HG02938 (cell line): ENCODE data around the gene SP3.

Experiments
- ATAC-seq: cut with Tn5 transposase; IDR thresholded peaks from one replicate; pipeline ENCODE4 v1.9.1; 2021; ENCODE audit warnings: mild to moderate bottlenecking, moderate library complexity; ENCODE audit not compliant: unreplicated experiment

Gene SP3

DNA sequence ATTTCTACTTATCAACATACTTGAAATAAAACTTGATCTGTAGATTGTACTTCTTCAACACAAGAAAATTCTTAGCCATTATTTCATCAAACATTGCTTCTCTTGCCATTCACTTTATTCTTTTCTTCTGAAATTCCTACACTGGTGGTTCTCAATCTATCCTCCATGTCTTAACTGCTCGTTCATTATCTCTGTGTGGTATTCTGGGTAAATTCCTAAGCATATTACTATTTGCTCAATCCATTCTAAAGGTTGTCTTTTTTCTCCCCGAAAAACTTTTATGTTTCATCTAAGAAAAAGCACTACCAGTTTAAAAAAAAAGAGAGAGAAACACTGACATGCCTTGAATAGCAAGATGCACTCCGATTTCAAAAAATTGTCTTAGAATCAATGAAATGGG, 18.0 kb downstream of the SP3 start:
- ATAC-seq, result no peak

DNA sequence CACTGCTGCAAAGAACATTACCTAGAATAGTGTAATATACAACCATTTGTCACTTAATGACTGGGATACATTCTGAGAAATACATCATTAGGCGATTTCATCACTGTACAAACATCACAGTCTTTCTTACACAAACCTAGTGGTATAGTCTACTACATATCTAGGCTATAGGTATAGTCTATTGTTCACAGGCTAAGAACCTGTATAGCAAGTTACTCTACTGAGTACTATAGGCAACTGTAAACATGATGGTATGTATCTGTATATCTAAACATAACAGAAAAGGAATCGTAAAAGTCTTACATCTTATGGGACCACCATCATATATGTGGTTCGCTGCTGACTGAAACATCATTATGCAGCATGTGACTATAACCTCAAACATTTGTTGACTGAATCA, 21.4 kb downstream of the SP3 start:
- no peak for ATAC-seq

DNA sequence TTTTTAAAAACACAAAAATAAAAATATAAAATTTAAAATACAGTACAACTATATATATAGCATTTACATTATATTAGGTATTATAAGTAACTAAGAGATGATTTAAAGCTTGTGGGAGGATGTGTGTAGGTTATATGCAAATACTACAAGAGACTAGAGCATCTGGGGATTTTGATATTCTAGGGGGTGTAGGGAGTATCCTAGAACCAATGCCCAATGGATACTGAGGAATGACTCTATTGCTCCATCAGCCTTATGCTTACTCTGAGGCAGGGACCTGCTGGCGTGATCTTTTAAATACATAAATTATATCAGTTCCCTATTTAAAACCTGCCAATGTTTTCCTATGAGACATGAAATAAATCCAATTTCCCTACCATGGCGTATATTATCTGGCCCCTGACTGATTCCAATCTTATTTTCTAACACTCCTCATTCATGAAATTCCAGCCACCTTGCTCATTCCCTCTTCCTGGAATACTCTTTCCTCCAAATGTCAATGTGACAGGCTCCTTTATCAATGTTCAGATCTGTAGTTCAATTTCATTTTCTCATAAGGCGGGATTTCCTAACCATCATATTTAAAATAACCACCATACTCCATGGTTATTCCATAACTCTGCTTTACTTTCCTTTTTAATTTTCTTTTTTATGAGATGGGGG, 22.2 kb downstream of the SP3 start:
- no peak for ATAC-seq

DNA sequence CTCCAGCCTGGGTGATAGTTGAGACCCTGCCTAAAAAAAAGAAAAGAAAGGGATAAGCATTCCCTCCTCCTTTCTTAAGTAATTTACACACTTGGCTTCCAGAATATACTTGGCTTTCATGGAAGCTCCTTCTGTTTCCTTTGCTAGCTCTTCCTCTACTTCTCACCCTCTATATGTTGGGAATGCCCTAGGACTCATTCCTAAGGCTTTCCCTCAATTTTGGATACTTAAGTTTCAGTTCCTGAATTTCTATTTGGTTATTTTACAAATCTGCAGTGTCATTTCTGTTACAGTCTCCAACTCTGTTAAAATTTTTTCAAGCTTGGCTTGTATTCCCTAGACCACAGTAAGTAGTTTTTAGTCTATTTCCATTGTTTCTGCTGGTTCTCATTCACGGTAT, 23.6 kb downstream of the SP3 start:
- ATAC-seq, result no peak

DNA sequence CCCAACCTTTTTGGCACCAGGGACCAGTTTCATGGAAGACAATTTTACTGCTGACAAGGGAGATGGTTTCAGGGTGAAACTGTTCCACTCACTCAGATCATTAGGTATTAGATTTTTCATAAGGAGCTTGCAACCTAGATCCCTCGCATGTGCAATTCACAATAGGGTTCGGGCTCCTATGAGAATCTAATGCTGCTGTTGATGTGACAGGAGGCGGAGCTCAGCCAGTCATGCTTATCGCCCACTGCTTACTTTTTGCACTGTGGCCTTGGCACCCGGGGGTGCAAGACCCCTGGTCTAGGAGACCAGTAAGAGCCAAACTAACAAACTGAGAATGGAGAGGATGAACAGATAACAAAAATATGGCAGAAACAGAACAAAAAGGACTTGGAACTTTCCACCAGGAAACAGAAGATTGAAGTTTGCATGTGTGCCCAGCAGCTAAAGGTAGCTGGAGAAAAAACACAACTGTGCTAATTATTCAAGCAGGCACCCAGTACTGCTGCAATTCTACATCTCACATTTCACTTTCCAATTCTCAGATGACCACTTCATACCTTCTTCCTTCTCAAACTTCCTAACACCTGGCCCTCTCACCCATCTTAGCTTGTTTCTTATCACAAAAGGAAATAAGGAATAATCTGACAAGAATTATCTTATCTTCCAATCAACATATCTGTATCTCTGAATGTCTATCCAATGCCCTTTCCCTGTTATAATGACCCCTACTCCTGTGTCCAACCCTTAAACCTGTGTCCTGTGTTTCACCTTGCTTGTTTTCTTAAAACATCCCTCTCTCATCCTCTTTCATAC, 24.8 kb downstream of the SP3 start:
- no peak for ATAC-seq

DNA sequence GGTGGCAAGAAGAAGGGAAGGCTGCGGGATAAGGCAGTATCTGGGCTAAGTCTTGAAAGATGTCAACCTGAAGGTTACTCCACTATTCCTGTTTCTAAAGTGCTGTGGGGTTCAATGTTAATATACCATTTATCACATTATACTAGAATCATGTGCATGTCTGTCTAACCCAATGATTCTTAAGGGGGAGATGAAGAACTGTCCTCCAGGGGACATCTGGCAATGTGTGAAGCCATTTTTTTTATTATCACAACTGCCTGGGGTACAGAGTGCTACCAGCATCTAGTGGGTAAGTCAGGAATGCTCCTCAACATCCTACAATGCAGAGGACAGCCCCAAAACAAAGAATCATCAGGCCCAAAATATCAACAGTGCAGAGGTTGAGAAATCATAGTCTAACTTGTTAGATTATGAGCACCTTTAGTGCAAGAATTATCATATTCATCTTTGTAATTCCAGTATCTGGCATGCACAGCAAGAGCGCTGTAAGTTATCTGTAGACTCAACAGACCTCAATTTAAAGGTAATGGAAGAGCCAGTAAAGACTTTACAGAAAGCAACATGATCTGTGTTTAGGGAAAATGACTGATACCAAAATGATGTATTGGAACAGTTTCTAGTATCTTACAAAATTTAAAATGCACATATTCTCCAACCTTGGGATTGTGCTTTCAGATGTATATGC, 26.3 kb downstream of the SP3 start:
- ATAC-seq, result no peak

DNA sequence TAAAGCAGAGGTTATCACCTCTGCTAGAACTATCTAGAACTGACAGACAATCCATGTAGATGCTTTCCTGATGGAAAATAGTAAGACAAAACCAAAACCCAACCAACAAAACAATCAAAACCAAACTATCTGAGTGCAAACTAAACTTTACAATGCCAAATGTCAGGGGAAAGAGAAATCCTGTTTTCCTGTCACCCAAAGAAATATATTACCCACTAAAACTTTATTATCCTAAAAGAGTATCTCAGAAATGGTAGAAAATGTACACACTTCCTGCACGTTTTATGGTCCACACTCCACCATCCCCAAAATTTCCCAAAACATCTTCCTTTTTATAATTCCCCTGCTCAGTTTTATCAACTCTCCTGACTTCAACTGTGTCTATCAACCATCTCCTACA, 29.9 kb downstream of the SP3 start:
- ATAC-seq, result no peak

DNA sequence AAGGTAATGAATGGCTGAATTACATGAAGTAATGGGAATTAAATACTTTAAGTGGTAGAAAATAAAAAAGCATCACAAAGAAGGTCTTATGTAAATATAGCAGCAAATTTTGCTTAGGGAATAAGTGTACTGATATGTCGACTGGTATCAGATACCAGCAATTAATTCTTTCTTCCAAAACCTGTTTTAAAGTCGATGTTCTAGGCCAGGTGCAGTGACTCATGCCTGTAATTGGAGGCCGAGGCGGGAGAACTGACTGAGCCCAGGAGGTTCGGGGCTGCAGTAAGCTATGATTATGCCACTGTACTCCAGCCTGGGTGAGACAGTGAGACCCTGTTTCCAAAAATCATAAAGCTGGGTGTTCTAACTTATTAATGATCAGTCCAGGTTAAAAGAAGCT, 30.3 kb downstream of the SP3 start:
- no peak for ATAC-seq

DNA sequence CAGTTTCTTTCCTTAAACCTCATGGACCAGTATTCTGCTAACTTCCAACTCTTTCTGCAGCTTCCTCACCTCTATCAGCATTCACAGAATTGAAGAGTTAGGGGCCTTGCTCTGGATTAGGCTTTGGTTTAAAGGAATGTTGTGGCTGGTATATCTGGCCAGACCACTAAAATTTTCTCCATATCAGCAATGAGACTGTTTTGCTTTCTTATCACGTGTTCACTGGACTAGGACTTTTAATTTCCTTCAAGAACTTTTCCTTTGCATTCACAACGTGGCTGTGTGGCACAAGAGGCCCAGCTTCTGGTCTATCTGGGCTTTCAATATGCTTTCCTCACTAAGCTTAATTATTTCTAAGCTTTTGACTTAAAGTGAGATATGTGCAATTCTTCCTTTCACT, 33.4 kb downstream of the SP3 start:
- no peak for ATAC-seq

DNA sequence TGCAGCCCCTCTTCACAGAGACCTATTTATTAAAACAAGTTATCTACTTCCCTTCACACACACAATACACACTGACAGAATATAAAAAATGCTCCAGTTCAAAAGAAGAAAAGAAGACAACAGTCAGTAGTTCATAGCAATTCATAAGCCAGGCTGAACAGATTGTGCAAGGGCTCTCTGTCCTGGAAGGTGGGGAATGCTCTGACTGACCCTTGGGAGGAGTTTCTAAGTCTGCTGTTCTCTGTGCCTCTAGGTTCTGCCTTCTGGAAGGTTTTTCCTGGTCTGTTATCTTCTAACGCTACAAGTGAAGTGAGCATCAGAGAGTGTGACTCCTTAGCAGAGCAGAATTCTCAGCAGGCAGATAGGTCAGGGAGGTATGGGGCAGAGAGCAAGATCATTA, 35.7 kb downstream of the SP3 start:
- ATAC-seq, result no peak

DNA sequence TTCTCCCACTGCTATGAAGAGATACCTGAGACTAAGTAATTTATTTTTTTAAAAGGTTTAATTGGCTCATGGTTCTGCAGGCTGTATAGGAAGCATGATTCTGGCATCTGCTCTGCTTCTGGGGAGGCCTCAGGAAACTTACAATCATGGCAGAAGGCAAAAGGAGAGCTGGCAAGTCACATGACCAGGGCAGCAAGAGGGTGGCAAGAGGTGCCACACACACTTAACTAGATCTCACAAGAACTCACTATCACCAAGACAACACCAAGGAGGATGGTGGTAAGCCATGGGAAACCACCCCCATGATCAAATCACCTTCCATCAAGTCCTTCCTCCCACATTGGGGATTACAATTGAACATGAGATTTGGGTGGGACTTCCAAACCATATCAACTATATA, 38.3 kb downstream of the SP3 start:
- ATAC-seq, result no peak

DNA sequence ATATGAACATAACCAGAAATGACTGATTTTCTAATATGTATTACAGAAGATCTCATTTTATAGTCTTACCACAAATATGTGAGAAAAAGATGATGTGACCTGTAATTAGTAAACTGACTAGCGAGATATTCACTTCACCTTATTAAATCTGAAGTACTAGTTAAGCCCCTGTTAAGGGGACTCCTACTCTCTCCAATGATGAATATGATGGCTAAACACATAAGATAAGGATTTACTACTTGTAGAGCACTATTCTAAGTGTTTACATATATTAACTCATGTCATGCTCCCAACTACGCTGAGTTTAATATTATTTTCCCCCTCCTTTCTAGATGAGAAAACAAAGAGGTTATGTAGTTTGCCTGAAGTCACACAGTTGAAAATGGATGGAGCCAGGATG, 40.9 kb downstream of the SP3 start:
- ATAC-seq, result no peak

DNA sequence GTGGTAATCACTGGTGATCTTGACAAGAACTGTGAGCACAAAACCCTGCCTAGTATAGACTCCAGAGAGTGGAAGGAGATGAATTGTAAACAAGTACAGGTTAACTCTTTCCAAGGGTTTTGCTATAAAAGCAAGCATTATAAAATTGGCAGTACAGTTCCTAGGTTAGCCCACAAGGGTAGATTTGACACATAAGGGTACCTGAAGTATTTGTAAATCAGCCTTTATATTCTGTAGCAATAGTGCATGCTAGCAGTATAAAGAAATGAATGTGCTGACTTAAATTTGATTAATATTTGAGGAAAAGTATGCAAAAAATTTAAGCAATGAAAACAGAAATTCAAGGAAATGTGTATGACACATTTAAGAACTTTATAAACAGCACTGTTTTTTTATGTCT, 42.4 kb downstream of the SP3 start:
- no peak for ATAC-seq

DNA sequence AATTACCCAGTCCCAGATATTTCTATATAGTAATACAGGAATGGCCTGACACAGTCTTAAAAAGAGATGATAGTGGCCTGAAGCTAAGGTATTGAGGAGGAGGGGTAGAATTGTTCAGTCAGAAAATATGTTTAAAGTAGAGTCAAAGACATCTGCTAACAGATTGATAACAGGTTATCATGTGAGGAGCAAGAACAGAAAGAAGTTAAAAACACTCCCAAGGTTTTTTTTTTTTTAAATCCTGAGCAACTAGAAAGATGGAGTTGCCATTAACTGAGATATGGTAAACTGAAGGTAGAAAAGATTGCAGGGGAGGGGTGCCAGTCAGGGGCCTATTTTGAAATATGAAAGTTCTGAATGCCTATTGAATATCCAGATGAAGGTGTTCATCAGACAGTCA, 43.1 kb downstream of the SP3 start:
- ATAC-seq, result no peak

DNA sequence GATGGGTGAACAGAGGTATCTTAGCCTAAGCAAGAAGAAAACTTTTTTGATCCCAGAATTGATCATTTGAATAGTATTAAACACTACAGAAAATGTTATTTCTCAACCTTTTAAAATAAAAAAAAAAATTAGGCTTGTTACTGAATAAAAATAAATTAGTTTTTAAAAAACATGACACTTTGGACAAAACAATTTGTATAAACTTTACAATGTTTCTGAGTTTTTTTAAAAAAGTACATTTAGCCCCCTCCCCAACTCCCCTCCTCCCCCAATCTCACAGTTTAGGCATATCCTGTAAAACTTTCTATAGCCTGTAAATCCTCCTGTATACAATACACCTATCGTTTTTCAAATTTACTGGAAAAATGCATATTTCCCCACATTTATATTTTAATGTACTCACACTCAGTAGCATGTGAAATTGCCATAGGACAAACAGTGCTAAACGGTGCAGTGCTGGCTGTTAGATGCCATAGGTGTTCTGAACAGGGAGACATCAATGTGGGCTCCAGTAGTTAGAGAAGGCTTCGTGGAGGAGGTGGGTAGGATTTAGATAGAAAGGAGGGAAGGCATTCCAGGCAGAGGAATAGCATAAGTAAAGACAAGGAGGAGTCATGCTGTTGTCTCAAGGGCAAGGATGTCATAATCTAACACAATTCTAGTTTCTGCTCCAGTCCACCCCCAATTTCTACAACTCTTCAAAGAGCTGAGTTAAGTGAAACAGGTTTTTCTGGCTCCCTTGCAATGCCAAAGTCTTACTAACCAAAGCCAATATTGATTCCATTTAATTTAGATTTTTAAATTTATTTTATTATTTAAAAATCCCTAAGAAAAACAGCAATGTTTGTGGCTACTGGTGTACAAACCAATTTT, 50.9 kb downstream of the SP3 start:
- ATAC-seq, result no peak

DNA sequence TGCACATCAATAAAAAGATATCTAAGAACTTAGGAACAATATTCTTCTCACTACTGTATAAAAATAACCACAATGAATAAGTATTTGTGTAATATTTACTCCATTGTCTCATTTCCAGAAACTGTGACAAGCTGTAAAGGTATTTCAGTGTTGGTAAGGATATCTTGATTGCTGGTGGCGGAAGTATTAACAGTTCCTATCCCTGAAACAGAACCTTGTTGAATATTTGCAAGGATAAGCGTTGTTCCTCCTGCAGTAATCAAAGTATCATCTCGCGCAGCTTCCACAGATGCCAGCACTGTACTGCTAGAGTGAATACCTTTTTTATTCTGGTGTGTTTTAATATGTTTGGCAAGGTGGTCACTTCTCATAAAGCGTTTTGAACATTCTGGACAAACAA, 55.3 kb downstream of the SP3 start:
- ATAC-seq, result no peak

DNA sequence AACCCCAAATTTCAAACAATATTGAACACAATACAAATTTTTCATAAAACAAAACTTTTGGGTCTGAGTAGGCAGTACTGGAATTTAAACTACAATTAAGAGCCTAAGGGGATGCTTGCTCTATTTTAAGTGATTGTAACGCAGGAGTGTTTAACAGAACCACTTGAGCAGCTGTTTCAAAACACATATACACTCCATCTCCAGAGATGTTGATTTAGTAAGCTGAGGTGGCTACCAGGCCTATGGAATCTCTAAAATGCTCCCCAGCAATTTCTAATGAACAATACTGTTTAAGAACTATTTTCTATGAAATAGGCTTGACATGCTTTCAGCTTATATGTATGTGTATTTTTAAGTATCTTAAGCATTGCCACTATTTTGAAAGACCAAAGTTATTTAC, 58.5 kb downstream of the SP3 start:
- no peak for ATAC-seq

DNA sequence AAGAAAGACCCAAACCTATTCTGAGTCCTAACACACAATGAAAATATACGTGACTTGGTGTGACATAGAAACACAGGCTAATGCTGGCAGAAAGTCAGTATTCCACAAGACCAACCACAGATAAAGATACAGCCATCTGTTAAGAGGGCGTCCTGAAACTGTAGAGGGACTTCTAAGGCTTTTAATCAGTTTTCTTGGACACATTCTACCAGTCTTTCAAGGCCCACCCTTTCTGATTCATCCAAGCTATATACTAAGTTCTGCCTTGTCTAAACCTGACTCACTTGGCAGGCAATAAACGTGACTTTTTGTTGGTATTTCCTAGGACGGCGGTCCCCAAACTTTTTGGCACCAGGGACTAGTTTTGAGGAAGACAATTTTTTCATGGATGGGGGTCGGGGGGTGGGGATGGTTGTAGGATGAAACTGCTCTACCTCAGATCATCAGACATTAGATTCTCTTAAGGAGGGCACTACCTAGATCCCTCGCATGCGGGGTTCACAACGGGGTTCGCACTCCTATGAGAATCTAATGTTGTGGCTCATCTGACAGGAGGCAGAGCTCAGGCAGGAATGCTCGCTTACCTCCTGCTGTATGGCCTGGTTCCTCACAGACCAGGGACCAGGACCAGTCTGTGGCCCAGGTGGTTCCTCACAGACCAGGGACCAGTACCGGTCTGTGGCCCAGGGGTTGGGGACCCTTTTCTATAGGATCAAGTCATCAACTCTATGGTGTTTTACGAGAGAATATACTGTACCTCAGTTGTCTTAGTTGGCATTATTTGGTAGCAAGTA, 61.4 kb downstream of the SP3 start:
- no peak for ATAC-seq

DNA sequence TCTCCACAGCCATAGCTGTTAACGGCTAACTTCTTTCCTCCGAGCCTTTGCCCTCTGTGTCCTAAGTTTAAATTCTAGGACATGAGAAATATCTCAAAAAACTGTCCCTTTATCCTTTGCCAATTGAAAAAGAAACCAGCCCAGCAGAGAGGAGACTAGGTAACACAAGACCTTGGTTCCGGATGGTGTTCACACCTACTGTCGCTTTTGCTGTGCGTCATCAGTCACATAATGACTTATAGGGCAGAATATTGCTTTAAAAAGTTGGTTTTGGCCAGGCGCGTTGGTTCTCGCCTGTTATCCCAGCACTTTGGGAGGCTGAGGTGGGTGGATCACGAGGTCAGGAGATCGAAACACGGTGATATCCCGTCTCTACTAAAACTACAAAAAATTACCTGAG, 66.2 kb downstream of the SP3 start:
- peak; percentile 39 for ATAC-seq

DNA sequence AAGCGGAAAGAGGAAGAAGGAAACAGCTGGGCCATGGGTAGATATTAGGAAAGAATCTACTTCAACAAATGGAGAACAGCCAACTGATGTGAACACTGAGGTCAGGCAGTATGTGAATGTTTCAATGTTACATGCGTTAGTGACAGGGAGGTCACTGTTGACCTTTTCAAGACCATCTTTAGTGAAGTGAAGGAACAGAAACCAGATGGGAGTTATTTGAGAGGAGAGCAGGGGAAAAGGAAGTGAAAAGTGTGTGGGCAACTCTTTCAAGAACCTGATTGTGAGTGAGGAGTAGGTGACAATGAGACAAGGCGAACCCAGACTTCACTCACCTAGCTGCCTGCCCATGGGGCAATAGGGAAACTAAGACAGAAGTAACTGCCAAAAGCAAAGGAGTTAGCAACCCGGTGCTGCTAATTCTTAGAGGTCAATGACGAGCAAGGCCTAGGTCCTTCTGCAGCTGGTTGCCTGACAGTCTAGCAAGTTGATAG, 67.0 kb downstream of the SP3 start:
- peak; percentile 85 for ATAC-seq
